Stimulated activated CD8-positive, alpha-beta memory T cell treated with anti-CD3 and anti-CD28 coated beads, Interleukin-4, amount 100 ng/mL, for 24 hours (primary cell): ENCODE measurements around the gene LAMC1.
"Not testable (repeated sequence)": the region's sequence is repeated elsewhere in the genome, so short reads cannot be mapped to it uniquely, and the experiment has no call there.

Source experiments
- DNase-seq: peaks from one replicate; pipeline ENCODE4 v3.0.0-alpha.2; 2020; ENCODE audit warnings: low read depth

LAMC1 gene

GRCh38 chr1:183043872-183044854 lies 20.9 kb downstream of the LAMC1 start:
- DNase-seq, result no peak

- DNase-seq, result no peak
Observed at GRCh38 chr1:183044893-183045649, 21.9 kb downstream of the LAMC1 start.

GRCh38 chr1:183048087-183049085 lies 25.2 kb downstream of the LAMC1 start:
- no peak for DNase-seq

GRCh38 chr1:183051546-183051945 lies 28.3 kb downstream of the LAMC1 start:
- DNase-seq, result no peak

GRCh38 chr1:183052861-183053260 lies 29.6 kb downstream of the LAMC1 start:
- DNase-seq, result no peak

GRCh38 chr1:183058851-183059502 lies 35.8 kb downstream of the LAMC1 start:
- DNase-seq, result no peak

GRCh38 chr1:183061194-183061593 lies 38.0 kb downstream of the LAMC1 start:
- DNase-seq, result no peak

- DNase-seq, result no peak
Observed at GRCh38 chr1:183063349-183063748, 40.1 kb downstream of the LAMC1 start.

- no peak for DNase-seq
Observed at GRCh38 chr1:183065168-183065706, 42.0 kb downstream of the LAMC1 start.

- DNase-seq, result not testable (repeated sequence)
Observed at GRCh38 chr1:183066432-183066831, 43.2 kb downstream of the LAMC1 start.

GRCh38 chr1:183069562-183070216 lies 46.5 kb downstream of the LAMC1 start:
- no peak for DNase-seq

GRCh38 chr1:183070234-183070922 lies 47.2 kb downstream of the LAMC1 start:
- no peak for DNase-seq

- DNase-seq, result no peak
Observed at GRCh38 chr1:183070923-183071618, 47.9 kb downstream of the LAMC1 start.

- not testable (repeated sequence) for DNase-seq
Observed at GRCh38 chr1:183072595-183072994, 49.4 kb downstream of the LAMC1 start.

- no peak for DNase-seq
Observed at GRCh38 chr1:183073320-183073719, 50.1 kb downstream of the LAMC1 start.

- DNase-seq, result no peak
Observed at GRCh38 chr1:183074215-183074614, 51.0 kb downstream of the LAMC1 start.

GRCh38 chr1:183075861-183076260 lies 52.6 kb downstream of the LAMC1 start:
- DNase-seq, result no peak

GRCh38 chr1:183077097-183077496 lies 53.9 kb downstream of the LAMC1 start:
- DNase-seq, result no peak
